Measurements from ENCODE around the gene MTA1.

GRCh38 chr14:105394714-105395537 is 24.7 kb upstream of the MTA1 start:
- no peak for TF ChIP-seq POLR2A (IDR thresholded peaks at IDR 0.05; ENCODE audit: low read depth, low read length)
- TF ChIP-seq SPI1 (IDR thresholded peaks at IDR 0.05; ENCODE audit: low read depth, low read length): no peak
- no peak for TF ChIP-seq POLR2AphosphoS5 (IDR thresholded peaks at IDR 0.05; ENCODE audit: low read depth, low read length)
- no peak for TF ChIP-seq TAF1 (IDR thresholded peaks at IDR 0.05; ENCODE audit: low read depth, low read length)

All from GM12891 (cell line).